ENCODE results near the gene AAK1.
"Not testable (repeated sequence)": the region's sequence is repeated elsewhere in the genome, so short reads cannot be mapped to it uniquely, and the experiment has no call there.

AAK1 gene

GRCh38 chr2:69481421-69481820, 162.1 kb downstream of the AAK1 start:
- no peak for DNase-seq

GRCh38 chr2:69477627-69478026, 165.9 kb downstream of the AAK1 start:
- DNase-seq, result no peak

- no peak for DNase-seq
These were observed 168.9 kb downstream of the AAK1 start for GRCh38 chr2:69474688-69475087.

- no peak for DNase-seq
These were observed 171.7 kb downstream of the AAK1 start for GRCh38 chr2:69471793-69472192.

- DNase-seq, result no peak
These were observed 172.6 kb downstream of the AAK1 start for GRCh38 chr2:69470911-69471310.

GRCh38 chr2:69469784-69470183, 173.8 kb downstream of the AAK1 start:
- DNase-seq, result no peak

GRCh38 chr2:69469375-69469774, 174.2 kb downstream of the AAK1 start:
- no peak for DNase-seq

GRCh38 chr2:69466728-69467127, 176.8 kb downstream of the AAK1 start:
- peak; percentile 28 for DNase-seq

GRCh38 chr2:69465513-69466456, 177.8 kb downstream of the AAK1 start:
- DNase-seq, result no peak

GRCh38 chr2:69464575-69464974, 179.0 kb downstream of the AAK1 start:
- DNase-seq, result no peak

- DNase-seq, result no peak
These were observed 180.8 kb downstream of the AAK1 start for GRCh38 chr2:69462780-69463179.

- DNase-seq, result no peak
These were observed 182.1 kb downstream of the AAK1 start for GRCh38 chr2:69461404-69461803.

GRCh38 chr2:69459936-69460335, 183.6 kb downstream of the AAK1 start:
- DNase-seq, result no peak

- no peak for DNase-seq
These were observed 186.5 kb downstream of the AAK1 start for GRCh38 chr2:69456950-69457445.

- no peak for DNase-seq
These were observed 187.4 kb downstream of the AAK1 start for GRCh38 chr2:69456154-69456553.

- no peak for DNase-seq
These were observed 188.6 kb downstream of the AAK1 start for GRCh38 chr2:69454976-69455375.

- DNase-seq, result peak; percentile 47
These were observed 189.9 kb downstream of the AAK1 start for GRCh38 chr2:69453475-69454129.

GRCh38 chr2:69452687-69453086, 190.9 kb downstream of the AAK1 start:
- no peak for DNase-seq

- no peak for DNase-seq
These were observed 192.7 kb downstream of the AAK1 start for GRCh38 chr2:69450735-69451416.

- no peak for DNase-seq
These were observed 193.6 kb downstream of the AAK1 start for GRCh38 chr2:69449906-69450305.

- DNase-seq, result not testable (repeated sequence)
These were observed 199.9 kb downstream of the AAK1 start for GRCh38 chr2:69443673-69444072.

GRCh38 chr2:69439499-69439898, 204.0 kb downstream of the AAK1 start:
- peak; percentile 9 for DNase-seq

GRCh38 chr2:69438580-69438979, 205.0 kb downstream of the AAK1 start:
- DNase-seq, result no peak
